ENCODE measurements around the gene SMYD3.
A peak's percentile ranks its signal among the peaks of the same experiment; 100 is the strongest.

SMYD3 gene

DNA sequence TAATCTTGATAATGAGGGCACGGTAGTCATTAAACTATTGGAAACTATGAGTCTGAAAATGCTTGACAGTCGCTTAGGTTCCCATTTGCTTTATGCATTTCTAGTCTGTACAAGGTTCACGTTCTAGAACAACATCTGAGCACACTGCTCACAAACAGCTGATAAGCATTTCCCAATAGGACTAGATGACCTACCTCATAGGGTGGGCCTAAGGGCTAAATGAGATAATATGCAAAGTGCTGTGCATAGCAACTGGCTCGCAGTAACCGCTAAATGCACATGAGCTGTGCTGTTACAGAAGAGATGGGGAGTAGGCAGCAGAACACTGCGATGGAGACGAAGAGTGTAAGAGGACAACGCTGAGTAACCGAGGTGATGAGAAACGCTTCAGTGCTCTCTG lies 628.0 kb downstream of the SMYD3 start:
- no peak for DNase-seq

GRCh38 chr1:245878585-245878984 lies 628.5 kb downstream of the SMYD3 start:
- DNase-seq, result no peak

- DNase-seq, result no peak
These were observed 629.1 kb downstream of the SMYD3 start for GRCh38 chr1:245877976-245878375.

DNA sequence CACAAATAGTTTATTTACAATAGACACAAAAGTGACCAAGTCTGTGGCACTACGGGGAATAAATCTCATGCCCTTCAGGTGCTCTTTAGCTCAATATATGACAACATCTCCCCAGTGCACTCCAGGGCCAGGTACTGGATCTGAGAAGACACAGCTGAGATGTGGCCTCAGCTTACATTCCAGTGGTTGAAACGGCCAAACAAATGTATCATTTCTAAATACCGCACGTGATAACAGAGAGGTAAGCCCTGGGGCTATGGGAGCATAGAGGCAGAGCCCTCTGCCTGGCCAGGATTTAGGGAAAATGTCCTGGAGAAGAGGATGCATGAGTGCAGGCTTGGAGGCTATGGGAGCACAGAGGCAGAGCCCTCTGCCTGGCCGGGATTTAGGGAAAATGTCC lies 630.5 kb downstream of the SMYD3 start:
- DNase-seq, result no peak

GRCh38 chr1:245875581-245876261 lies 631.4 kb downstream of the SMYD3 start:
- DNase-seq, result no peak

DNA sequence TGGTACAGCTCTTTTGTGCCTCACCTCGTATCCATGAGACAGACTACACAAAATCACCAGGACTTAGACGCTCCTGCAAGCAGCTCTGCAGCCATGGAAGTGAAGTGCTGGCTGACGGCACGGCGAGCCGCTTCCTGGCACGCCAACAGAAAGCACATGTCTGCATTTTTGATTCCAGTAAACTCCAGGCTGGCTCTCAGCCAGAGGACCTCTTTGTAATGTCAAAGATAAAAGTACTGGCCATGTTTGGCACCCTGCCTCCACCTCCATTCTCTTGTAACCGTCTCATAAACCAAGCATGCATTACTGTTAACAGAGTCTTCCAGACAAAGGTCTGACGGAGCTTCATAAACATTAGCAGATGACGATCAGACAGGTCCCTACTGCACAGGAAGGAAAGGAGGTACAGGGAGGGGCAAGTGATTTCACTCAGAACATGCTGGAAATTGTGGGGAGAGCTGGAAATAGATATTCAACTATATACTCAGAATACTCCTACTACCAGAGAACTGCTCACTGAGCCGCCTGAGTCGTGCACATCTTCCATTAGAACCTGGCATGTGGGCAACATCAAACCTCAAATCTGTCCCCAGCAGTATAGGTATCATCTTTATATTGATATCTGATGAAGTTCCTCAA lies 632.0 kb downstream of the SMYD3 start:
- DNase-seq, result no peak

DNA sequence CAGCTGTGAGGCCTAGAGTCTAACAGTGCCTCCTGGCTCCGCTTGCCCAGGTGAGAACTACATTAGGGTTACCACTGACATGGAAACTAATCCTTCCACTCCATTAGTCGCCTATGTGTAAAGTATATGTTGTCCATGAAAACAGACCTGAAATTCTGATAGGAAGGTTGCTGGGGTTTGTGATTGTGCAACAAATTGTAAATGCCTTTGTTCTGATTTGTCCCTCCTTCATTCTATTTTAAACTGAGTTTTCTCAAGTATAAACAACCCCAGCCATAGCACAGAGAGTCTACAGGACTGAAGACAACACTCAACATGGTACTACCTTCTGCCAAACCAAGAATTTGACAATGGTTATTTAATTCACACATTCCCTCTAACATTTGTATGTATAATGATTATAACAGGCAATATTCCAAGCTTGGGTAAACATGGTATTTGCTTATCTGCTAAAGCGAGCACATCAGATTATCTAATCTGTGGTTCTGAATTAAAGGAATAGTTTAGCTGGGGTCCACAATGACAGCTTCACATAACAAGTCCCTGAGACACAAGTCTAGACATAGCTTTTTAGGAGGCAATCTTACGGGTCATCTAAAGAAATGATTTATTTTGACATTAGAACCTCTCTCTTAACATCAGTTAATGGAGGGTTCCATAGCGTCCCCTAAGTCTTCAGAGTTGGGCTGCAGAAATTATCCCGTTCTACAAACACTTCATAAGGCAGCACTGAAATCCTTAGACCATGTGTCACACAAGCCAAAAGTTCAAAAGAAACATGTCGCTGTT lies 633.0 kb downstream of the SMYD3 start:
- DNase-seq, result no peak

- DNase-seq, result no peak
These were observed 634.0 kb downstream of the SMYD3 start for GRCh38 chr1:245873068-245873467.

DNA sequence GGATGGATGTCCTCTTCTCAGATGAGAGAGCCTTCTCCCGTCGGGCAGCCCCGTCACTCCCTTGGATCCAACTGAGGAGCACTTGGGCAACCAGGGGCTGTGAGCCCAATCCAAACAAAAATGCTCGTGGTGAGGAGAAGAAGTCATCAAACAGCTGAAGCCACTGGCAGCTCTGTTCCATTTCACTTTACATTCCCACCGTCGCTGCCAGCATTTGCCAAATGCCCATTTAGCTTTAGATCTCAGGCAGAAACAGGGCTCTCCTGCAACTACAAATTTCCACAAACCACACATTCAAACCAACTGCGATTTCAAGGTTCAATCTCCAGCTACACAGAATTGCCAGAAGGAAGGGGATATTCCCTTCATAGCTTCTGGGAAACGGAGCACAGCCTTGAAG lies 634.6 kb downstream of the SMYD3 start:
- DNase-seq, result no peak

DNA sequence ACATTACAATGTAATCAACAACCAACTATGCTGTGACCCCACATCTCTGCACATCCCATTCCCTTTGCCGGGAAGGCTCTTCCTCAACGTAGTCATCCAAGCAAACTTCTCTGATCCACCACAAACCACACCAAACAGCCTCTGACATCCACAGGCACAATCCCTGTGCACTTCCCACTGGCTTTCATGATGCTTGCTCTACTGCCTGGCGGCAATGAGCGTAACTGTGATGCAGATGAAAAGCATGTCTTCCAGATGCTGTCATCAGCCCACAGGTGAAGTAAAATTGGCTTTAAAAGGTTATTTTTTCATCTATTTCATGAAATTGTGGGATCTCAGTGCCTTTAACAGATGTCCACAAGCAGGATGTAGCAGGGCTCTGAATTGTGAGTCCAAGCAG lies 635.2 kb downstream of the SMYD3 start:
- DNase-seq, result no peak

- DNase-seq, result no peak
These were observed 635.9 kb downstream of the SMYD3 start for GRCh38 chr1:245871191-245871590.

DNA sequence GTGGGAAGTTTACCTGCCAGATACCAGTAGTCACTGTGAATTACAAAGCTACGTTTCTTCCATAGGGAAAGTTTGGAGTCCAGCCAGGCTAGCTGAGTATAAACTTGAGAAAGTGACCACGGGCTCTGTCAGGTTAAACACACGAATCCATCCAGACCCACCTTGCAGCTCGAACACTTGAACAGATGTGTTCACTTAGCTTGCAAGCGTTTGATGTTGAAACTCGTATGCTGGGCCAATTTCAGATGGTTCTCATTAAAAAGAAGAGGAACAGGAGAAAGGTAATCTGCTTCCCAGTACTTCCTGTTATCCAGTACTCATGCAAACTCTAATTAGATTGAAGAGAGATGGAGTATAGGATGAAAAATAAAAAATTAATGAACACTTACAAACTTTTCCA lies 636.4 kb downstream of the SMYD3 start:
- no peak for DNase-seq

DNA sequence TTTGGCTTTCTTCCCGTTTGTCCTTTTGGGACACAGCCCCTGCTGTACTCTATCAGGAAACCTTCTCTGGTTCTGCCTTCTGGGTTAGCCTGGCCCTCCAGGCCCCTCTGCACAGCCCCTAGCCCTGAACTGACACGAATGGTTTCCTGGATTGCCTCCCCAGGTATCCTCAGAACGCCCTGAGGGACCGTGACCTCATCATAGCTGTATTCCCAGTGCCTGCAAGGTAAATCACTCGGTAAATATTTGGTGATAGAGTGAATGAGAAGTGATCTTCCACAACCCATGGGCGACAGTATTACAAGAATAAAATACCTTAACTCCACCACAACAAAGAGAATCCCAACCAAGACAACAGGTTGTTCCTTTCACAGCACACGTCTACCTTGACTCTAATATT lies 637.2 kb downstream of the SMYD3 start:
- peak; percentile 78 for DNase-seq

DNA sequence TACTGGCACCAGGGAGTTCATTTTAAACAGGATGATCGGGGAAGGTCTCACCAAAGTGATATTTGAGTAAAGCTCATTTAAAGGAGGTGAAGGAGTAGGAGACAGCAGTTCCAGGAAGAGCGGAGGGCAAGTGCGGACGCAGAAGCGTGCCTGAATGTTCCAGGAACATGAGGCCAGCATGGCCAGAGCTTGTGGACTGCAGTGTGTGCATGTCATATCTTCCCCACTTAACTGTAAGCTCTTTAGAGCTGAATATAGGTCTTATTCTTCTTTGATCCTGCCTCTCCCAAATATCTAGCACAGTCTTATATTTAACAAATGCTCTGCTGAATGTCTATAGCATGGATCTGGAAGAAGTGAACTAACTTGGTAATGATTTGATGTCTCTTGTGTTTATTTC lies 639.3 kb downstream of the SMYD3 start:
- DNase-seq, result no peak

GRCh38 chr1:245864872-245865271 lies 642.2 kb downstream of the SMYD3 start:
- no peak for DNase-seq

GRCh38 chr1:245863566-245864184 lies 643.4 kb downstream of the SMYD3 start:
- DNase-seq, result no peak

DNA sequence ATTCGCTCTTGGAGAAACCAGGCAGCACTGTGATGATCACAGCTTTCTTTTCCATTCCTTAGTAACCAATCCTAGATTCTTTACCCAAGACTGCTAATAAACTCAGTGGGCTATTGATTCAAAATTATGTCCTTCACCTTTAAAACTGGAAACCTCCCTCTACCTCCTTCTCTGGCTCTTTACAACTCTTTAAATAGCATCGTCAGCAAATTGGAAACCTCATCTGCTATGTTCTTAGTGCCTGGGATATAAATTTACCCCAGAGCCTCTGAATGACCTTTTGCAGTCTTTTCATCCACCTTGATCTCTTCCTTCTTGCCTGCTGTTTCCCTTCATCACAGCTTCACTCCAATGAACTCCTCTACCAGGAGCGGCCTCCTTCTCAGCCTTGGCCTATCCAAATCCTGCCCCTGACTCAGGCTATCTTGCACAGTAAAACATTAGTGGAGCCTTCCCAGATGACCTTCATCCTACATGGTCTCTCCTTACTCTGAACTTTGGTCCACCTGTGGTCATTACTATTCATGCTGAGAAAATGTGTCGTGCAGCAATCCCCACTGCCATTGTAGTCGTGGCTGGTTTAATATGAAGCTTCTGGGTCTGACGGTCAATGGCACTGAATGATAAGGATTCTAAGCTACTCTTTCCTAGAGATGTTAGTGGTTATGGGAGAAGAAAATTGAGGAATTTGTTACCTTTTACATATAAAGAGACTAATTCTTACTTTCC lies 644.1 kb downstream of the SMYD3 start:
- no peak for DNase-seq

DNA sequence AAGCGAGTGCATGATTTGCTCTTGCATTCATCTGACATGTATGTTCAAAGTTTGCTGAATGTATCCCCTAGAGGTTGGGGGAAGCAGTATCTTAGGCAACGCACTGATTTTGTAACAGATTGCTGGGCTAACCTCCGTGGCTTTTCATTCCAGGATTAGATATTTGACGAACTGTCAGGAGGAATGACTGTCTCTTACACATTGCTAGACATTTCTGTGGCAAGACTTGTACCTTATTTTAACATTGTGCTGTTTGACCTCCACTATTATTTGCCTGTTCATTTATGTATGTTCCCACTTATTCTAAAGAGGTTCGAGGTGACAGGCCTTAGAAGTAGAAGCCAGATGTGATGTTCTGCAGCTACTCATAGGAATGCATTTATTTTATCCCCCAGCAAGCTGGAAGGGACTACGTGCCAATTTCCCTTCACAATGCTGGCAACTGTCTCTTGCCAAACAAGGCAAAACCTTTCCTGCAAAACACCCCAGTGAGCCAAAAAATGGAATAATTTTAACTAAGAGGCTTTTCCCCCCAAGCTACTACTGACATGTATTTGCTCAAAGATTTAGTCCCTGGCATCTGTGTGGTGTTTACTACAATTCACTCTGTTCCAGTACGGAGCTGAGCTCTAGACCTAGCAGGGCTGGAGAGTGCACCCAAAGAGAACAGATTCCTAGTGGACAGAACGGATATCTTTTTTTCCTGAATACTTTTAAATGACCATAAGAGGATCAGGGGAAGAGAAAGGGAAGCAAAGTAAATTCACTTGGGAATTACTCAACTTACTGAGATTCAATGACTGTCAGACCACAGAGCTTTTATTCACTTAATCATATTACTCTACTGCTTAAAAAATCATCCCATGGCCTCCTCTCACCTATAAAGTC lies 646.2 kb downstream of the SMYD3 start:
- DNase-seq, result no peak

GRCh38 chr1:245859493-245860114 lies 647.5 kb downstream of the SMYD3 start:
- no peak for DNase-seq

DNA sequence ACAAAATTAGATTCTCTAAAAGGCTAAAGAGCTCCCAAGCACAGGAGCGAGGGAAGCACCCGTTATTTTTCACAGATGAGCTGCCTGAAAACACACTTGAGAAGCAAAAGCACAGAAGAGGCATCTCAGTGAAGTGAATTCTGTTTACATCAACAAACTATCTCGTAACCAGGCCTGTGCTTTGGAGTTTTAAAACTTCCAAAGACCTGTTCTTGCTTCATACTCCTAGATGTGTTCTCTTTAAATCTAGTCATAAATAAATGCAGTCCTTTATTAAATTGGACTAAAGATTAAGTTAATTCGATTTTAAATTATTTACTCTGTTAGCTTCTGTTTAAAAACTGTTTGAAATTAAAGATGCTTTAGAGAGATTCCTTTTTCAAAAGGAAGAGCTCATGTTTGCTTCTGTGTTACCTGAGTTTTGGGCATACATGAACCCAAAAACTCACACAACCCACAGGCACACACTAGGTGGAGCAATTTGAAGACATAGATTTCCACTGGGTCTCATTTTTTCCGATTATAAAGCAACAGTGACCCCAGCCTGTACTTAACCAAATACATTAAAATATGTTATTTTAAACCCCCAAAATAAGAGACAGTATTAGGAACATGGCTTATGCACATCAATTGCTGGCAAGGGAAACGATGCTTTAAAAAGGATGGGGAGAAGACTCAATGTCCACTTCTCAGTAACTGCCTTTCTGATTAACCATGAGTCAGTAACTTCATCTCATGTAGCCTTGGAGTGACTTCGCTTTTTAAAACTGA lies 648.2 kb downstream of the SMYD3 start:
- peak; percentile 5 for DNase-seq
